GM12891 (cell line): ENCODE measurements around the gene SCRN3.

Experiments used
- POLR2A ChIP-seq: IDR thresholded peaks from 2 replicates; pipeline ENCODE4 v1.6.1; 2011; ENCODE audit warnings: low read depth, low read length, control low read depth
- POLR2AphosphoS5 ChIP-seq: IDR thresholded peaks from 2 replicates; pipeline ENCODE4 v1.6.1; 2011; ENCODE audit warnings: low read depth, low read length, control low read depth
- TAF1 ChIP-seq: IDR thresholded peaks from 2 replicates; pipeline ENCODE4 v1.6.1; 2011; ENCODE audit warnings: low read depth, low read length, control low read depth

DNA sequence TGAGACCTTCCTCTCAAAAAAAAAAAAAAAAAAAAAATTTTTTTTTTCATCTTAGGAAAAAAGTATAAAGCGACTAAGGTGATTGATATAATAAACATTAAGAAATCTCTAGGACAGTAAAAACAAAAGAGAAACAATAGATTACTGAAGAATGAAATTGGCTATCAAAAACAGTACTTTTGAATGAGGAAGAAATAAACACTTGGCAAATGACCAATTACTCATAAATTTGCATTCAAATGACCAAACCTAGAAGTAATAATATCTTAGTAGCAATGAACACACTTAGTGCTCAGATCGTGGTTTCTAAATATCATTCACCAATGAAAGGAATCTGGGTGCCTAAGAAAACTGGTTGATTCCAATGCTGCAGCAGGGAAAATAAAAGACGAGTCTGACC lies 10.3 kb upstream of the SCRN3 start:
- TF ChIP-seq POLR2AphosphoS5 (no peak), POLR2A (no peak), TAF1 (no peak)
